K562 (cell line): ENCODE data around the gene ERO1B. TPM values are rescaled to one million over a fixed set of nuclear protein-coding genes. Genes with fewer than 3 reads are reported as not detected.

Source experiments
- ARID4B ChIP-seq: sonication (generic); formaldehyde crosslinking; IDR thresholded peaks from 2 replicates; pipeline ENCODE4 v1.8.0; 2022; ENCODE audit warnings: mild to moderate bottlenecking, missing genetic modification reagents
- BDP1 ChIP-seq: IDR thresholded peaks from 3 replicates; pipeline ENCODE4 v1.6.1; 2011; ENCODE audit not compliant: insufficient read length, insufficient read depth
- CTCF ChIP-seq, 3 experiments: IDR thresholded peaks in 2 of 3; conservative IDR thresholded peaks in 1 of 3; 2 replicates each; pipeline ENCODE4 v1.5.1; 2011 to 2012; ENCODE audit warnings: low read length in 3 of 3, mild to moderate bottlenecking in 3 of 3, control low read depth in 2 of 3, improper control_type of control experiment in 1 of 3, inconsistent platforms in 1 of 3, low read depth in 1 of 3, mixed read lengths in 1 of 3, moderate library complexity in 1 of 3; ENCODE audit not compliant: insufficient read depth in 2 of 3
- FOSL1 ChIP-seq: fragments of 200-800 bp; sonication (Bioruptor generic); conservative IDR thresholded peaks from 2 replicates; pipeline ENCODE4 v1.6.1; 2016; ENCODE audit warnings: missing genetic modification characterization, missing compliant biosample characterization
- HCFC1 ChIP-seq: IDR thresholded peaks from 2 replicates; pipeline ENCODE4 v1.6.1; 2012; ENCODE audit warnings: low read depth, low read length, improper control_type of control experiment
- KDM5B ChIP-seq: fragments of 200-600 bp; sonication (generic); IDR thresholded peaks from 2 replicates; pipeline ENCODE4 v1.6.1; 2012; ENCODE audit warnings: low read depth, mild to moderate bottlenecking, moderate library complexity, low read length, control low read depth, inconsistent platforms; ENCODE audit not compliant: insufficient replicate concordance
- KLF16 ChIP-seq: IDR thresholded peaks from 2 replicates; pipeline ENCODE4 v1.6.1; 2016; ENCODE audit warnings: antibody characterized with exemption
- PPARD ChIP-seq: fragments of 250-450 bp; sonication (Bioruptor Pico); IDR thresholded peaks from 2 replicates; pipeline ENCODE4 v1.8.0; 2022; ENCODE audit warnings: inconsistent platforms, mild to moderate bottlenecking, moderate library complexity
- SIX5 ChIP-seq, 2 experiments: IDR thresholded peaks; 2 replicates each; pipeline ENCODE4 v1.6.1; 2011; ENCODE audit warnings: low read length in 2 of 2, borderline replicate concordance in 1 of 2, low read depth in 1 of 2, mild to moderate bottlenecking in 1 of 2, moderate library complexity in 1 of 2; ENCODE audit not compliant: insufficient read depth in 1 of 2
- THAP12 ChIP-seq: fragments of 250-450 bp; sonication (Bioruptor Pico); IDR thresholded peaks from 2 replicates; pipeline ENCODE4 v1.9.0; 2021; ENCODE audit warnings: mild to moderate bottlenecking, inconsistent platforms
- ZBTB26 ChIP-seq: fragments of 450-650 bp; formaldehyde crosslinking; IDR thresholded peaks from 2 replicates; pipeline ENCODE4 v1.4.0; 2022; ENCODE audit warnings: missing genetic modification characterization
- ZC3H11A ChIP-seq: IDR thresholded peaks from 2 replicates; pipeline ENCODE4 v1.6.1; 2012; ENCODE audit warnings: low read depth, low read length, improper control_type of control experiment
- ZNF280A ChIP-seq: fragments of 450-650 bp; IDR thresholded peaks from 2 replicates; pipeline ENCODE4 v1.6.1; 2018; ENCODE audit warnings: mild to moderate bottlenecking, low read depth; ENCODE audit not compliant: partially characterized antibody
- polyA plus RNA-seq, 8 experiments: library from polyadenylated mRNA; depleted of rRNA in 4 of 8; stranded (reverse) in 5 of 8; unstranded in 3 of 8; fragments of >200 nt; fragmentation: Nextera tagmentation in 2 of 8; fragmentation: Illumina TruSeq in 1 of 8; extraction: Ambion mirVana in 2 of 8; extraction: Trizol in 1 of 8; gene quantifications; 2 replicates each; pipeline versions ENCODE4 v1.2.1 to v1.2.3, GENCODE V29; 2011 to 2014; ENCODE audit warnings: inconsistent platforms in 1 of 8, missing spikeins in 1 of 8
- total RNA-seq, 7 experiments: library from RNA; depleted of rRNA in 6 of 7; stranded (reverse); fragments of >200 nt in 6 of 7; fragmentation: Illumina TruSeq in 2 of 7; extraction: Trizol in 2 of 7; gene quantifications; 2 replicates each; pipeline versions ENCODE4 v1.2.1 to v1.2.3, GENCODE V29; 2011 to 2021; ENCODE audit warnings: low replicate concordance in 1 of 7

Gene ERO1B
- total and polyA plus RNA-seq, 9 of the 15 experiments (the other 6 are each of a cell fraction or from before 2014, with no cell fraction given) = 0.59 to 6.4 (median 4.2) TPM

GRCh38 chr1:236281654-236282424, at the start of gene ERO1B (continued):
- no peak for TF ChIP-seq BDP1
- no peak for TF ChIP-seq ZBTB26 (CRISPR knock-in tag)
- no peak for TF ChIP-seq KLF16
- no peak for TF ChIP-seq ZNF280A
- TF ChIP-seq ARID4B (CRISPR knock-in tag) = peak; percentile 65; the same call in 1 of the 2 replicates
- no peak for TF ChIP-seq PPARD (CRISPR knock-in tag)
- peak in 1 of 3 experiments; percentile 7; a peak in 1 of 6 replicates for TF ChIP-seq CTCF (IDR thresholded peaks at IDR 0.05 in 2 of 3, conservative IDR thresholded peaks at IDR 0.05 in 1 of 3; ENCODE audit: insufficient read depth in 2 of 3, low read depth in 1 of 3, low read length in 3 of 3)
- no peak for TF ChIP-seq ZC3H11A
- peak; percentile 83; the same call in 1 of the 2 replicates for TF ChIP-seq THAP12 (CRISPR knock-in tag)
- TF ChIP-seq FOSL1 (tag) = 0 out of 2 replicates have a peak, but pooled peaks have one; percentile 36
- peak; percentile 62 to 75; a peak in 3 of 4 replicates for TF ChIP-seq SIX5 (IDR thresholded peaks at IDR 0.05; ENCODE audit: borderline replicate concordance in 1 of 2, insufficient read depth in 1 of 2, low read depth in 1 of 2, low read length in 2 of 2)
- peak; percentile 96 for TF ChIP-seq HCFC1
- peak; percentile 67 for TF ChIP-seq KDM5B
